ENCODE data around the gene RTTN.

The RTTN gene

DNA sequence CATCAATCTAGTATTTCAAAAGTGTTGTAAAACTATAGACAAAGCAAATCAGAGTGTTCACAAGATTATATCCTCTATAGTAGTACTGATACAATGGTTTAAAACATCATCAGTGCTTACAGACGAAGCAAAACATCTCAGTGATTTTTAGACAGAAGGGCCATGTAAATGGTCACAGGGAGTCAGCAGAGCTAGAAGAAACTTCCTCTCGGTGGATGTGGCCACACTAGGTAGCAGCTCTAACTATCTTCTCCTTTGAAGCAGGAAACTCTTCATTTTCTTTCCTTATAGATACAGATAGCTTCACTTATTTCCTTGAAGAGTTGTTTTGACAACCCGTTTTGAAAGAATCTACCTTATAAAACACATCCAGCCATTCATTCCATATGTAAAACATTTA lies 177.4 kb downstream of the RTTN start:
- DNase-seq (ENCODE audit: low read depth), result no peak

DNA sequence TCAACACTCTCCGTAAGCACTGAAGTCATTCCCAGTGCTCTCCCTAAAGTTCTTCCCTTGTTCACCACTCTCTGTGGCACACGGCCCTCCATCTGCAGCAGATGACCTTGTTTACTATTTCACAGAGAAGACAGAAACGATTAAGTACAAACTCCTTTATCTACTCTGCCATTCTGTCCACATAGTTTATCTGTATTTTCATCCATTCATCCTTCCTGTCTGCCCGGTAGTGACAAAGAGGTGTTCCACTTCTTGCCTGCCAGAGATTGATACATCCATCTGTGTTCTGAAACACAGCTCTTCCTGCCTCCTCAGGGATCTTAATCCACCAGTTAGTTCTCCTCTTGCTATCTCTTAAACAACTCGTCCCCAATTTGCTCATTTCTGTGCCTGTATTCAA lies 179.9 kb downstream of the RTTN start:
- DNase-seq (ENCODE audit: low read depth), result no peak

GRCh38 chr18:70024829-70025228 lies 180.7 kb downstream of the RTTN start:
- DNase-seq (ENCODE audit: low read depth), result no peak

DNA sequence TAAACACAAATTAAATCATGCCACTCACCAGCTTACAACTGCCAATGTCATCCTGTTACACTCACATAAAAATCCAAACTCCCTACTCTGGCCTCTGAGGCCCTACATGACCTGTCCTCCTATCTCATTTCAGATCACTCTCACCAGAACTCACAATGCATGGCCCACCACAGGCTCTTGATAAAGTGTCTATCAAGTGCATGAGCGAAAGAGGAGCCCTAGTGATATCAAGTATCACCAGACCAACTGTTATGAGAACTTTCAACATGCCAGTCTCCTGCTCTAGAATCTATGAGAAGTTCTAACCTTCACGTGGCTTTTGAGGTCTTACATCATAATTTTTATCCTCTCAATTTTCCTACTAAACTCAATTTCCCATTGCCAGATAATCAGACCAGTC lies 181.4 kb downstream of the RTTN start:
- no peak for DNase-seq (ENCODE audit: low read depth)

GRCh38 chr18:70022636-70023035 lies 182.9 kb downstream of the RTTN start:
- no peak for DNase-seq (ENCODE audit: low read depth)

- DNase-seq (ENCODE audit: low read depth), result no peak
Measured at GRCh38 chr18:70021498-70021897, 184.0 kb downstream of the RTTN start.

DNA sequence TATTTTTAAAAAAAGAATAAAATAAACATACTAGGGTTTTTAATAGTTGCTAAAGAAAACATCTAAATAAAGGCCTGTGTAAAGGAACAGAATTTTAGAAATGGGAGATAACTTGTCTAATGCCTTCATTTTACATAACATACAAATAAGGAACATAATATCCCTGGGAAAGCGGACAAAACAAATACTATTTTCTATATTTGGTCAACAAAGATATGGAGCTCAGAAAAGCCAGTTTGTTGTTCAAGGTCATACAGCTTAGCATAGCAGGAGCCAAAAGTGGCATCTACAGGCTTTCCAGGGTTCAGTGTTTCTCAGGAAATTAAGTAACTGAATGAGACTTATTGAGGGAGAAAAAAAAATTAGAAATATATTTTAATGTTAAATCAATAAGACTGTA lies 184.4 kb downstream of the RTTN start:
- no peak for DNase-seq (ENCODE audit: low read depth)

GRCh38 chr18:70019991-70020390 lies 185.5 kb downstream of the RTTN start:
- DNase-seq (ENCODE audit: low read depth), result no peak

DNA sequence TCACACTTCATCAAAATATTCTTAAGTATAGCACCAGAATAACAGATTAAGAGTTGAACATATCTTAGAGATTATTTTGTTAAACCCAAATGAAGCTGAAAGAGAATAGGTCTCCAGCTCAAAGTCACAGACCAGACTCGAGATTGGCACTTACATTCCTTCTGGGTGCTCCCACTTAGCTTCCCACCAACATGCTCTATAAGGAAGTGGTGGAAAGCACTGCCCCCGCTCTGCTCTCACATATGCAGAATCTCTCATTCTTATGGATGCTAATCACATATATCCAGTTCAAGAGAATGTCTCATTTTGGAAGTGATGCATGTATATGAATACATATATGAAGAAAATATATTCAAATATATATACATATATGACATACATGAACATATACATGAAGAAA lies 186.4 kb downstream of the RTTN start:
- DNase-seq (ENCODE audit: low read depth), result no peak

DNA sequence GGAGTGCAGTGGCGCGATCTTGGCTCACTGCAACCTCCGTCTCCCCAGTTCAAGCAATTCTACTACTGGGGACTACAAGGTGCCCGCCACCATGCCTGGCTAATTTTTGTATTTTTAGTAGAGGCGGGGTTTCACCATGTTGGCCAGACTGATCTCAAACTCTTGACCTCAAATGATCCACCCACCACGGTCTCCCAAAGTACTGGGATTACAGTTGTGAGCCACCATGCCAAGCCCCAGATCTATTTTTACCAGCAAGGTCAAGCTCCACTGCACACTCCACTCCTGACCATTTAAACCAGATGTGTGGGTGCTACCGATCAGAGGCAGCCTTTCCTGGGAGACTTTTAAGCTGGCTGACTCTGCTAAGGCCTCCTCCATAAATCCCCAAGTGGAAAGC lies 190.4 kb downstream of the RTTN start:
- DNase-seq (ENCODE audit: low read depth), result no peak

GRCh38 chr18:70005580-70005979 lies 199.9 kb downstream of the RTTN start:
- DNase-seq (ENCODE audit: low read depth), result no peak

- no peak for DNase-seq (ENCODE audit: low read depth)
Measured at GRCh38 chr18:70004696-70005095, 200.8 kb downstream of the RTTN start.

DNA sequence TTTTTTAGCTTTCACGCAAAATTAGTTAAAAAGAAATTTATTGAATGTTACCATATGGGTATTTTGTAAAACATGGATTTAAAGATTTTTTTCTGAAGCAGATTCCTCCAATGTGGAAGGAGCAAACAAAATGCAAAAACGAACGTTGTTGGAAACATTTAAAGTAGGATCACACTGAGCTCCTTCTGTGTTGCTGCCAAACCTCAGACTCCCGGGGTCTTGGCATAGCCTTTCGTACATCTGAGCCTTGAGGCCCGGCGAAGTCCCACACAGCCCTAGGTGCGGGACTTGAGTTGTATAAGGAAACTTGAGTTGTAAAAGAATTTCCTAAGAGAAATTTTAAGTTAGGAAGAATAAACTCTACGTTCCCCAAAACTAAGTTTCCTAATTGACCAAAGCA lies 205.8 kb downstream of the RTTN start:
- DNase-seq (ENCODE audit: low read depth), result no peak

- no peak for DNase-seq (ENCODE audit: low read depth)
Measured at GRCh38 chr18:69998523-69998987, 206.9 kb downstream of the RTTN start.

DNA sequence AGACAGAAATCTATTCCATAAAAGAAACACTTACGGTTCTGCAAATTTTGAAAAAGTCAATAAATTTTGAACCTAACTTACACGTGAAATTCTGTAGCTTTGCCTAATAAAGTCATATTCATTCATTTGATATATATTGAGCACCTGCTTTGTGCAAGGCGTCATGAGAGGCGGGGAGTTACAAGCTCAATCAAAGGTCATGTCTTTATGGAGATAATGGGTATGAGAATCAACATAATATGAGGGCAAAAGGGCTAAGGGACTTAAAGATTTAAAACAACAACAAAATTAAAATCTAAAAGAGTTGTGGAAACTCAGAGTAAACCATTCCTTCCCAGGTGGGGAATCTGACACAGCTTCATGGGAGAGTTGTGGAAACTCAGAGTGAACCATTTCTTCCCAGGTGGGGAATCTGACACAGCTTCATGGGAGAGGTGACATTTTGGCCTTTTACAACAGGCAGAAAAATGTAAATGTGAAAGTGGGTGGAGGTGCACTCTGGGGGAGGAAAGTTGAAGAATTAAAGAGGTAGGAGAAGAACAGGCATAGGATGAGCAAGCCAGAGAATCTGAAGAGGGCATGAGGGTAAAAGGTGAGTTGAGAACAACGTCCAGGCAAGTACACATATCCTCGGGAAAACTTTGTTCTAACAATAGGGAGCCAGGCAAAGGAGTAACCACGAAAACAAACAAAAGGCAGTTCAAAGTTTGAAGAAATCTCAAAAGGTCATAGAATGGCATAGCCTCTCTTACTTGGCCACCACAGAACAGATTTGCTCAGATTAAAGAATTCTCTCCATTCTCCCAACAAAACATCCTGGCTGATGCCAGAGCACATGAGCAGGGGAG lies 208.3 kb downstream of the RTTN start:
- no peak for DNase-seq (ENCODE audit: low read depth)

GRCh38 chr18:69996417-69996816 lies 209.1 kb downstream of the RTTN start:
- DNase-seq (ENCODE audit: low read depth), result no peak

DNA sequence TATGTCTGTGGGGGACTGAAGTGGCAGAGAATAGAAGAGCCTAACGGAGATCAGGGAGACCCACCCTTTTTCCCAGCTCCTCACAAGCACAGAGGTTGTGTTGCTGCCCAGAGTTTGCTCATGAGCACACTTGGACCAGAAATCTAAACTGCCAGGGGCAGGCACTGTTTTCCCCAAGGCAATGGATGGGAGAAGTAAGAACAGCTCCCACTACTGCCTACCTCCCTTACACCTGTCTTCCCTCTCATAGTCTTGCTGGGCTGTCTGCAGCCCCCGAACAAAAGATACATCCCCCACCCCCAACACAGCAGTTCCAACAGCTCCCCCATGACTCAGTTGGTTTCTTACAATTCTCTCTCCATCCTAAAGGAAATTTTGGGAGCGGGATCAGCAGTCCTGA lies 209.7 kb downstream of the RTTN start:
- no peak for DNase-seq (ENCODE audit: low read depth)

DNA sequence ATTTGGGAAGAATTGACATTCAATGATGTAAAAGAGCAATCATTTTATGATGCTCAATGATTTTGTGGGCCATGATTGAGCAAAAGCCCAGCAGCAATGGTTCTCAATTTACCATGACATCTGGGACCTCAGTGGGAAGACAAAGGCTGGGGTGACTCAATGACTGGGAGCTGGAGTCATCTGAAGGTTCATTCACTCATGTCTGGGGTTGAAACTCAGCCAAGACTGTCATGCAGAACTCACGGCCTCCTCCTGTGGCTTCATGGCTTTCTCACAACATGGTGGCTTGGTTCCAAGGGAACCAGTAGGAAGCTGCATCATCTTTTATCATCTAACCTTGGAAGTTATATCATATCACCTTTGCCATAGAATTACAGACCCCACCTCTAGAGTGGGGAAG lies 212.7 kb downstream of the RTTN start:
- DNase-seq (ENCODE audit: low read depth), result no peak

DNA sequence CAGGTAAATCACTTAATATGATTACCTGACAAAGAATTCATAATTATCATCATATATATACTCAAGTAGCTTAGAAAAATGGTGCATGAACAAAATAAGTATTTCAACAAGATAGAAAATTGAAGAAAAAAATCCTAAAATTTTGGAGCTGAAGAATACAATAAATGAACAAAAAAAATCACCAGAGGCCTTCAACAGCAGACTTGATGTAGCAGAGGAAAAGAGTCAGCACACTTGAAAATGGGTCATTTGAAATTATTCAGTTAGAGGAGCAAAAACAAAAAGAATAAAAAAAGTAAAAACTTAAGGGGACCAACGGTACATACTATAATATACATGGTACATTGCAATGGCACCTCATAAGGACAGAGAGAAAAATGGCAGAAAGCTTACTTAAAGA lies 217.6 kb downstream of the RTTN start:
- no peak for DNase-seq (ENCODE audit: low read depth)

DNA sequence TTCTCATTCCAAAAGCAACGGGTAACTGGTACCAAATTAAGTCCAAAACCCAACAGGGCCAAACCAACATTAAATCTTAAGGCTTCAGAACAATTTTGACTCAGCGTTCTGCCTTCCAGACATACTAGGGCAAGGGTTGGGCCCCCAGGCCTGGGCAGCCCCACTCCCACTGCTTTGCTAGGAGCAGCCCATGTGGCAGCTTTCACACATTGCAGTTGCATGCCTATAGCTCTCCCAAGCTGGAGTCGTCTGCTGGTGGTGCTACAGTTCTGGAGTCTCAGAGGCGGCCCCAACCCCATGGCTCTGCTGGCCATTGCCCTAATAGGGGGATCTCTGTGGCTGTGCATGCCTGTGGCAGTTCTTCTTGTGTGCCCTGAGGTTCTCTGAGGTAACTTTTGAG lies 220.2 kb downstream of the RTTN start:
- DNase-seq (ENCODE audit: low read depth), result no peak

DNA sequence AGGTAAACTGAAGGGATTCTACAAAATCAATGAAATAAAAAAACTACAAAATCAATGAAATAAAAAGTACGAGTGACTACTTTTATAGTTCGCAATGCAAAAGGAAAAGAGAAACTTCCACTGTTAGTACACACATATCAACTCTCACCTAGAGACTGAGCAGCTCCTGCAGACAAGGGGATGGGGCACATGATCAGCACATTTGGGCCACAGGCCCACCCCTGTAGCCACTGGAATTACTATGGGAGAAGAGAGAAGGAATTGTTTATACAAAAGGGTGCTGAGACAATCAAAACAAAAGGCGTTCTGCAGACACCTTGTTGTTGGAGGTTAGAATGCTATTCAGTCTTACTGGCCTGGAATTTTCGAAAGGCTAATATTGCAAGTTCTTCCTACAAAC lies 223.1 kb downstream of the RTTN start:
- no peak for DNase-seq (ENCODE audit: low read depth)

DNA sequence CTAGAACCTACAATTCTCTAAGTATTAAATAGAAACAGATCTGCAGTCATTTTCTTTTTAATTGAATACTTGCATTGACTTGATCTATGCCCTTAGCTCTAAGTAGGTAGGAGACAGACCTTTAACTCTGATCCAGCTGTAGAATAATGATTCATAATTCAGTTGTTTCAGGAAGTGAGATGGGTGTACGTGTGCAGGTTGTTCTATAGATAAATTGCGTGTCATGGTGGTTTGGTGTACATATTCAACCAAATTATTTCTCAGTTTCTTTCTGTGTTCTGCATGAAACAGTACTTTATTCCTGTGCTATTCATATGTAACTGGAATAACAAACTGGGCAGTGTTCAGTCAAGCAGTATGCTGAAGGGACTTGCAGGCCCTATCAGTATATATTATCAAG lies 223.5 kb downstream of the RTTN start:
- DNase-seq (ENCODE audit: low read depth), result no peak

- no peak for DNase-seq (ENCODE audit: low read depth)
Measured at GRCh38 chr18:69980982-69981804, 224.3 kb downstream of the RTTN start.

Data from activated T-cell treated with anti-CD3 and anti-CD28 coated beads for 1 hour (primary cell).